Retinal pigment epithelial cell (primary cell): Measurements from ENCODE around the gene PLPPR2.

Experiments
- DNase-seq: peaks from one replicate; pipeline ENCODE4 v3.0.0-alpha.2; 2010; ENCODE audit warnings: low read depth
- H3K4me3 ChIP-seq: 2 replicates; pipeline ENCODE4 v1.5.1; 2011; ENCODE audit warnings: mild to moderate bottlenecking, low read length, control low read depth, moderate library complexity
- TF ChIP-seq, protein P1 (sequence below): conservative IDR thresholded peaks from 2 replicates; pipeline ENCODE4 v1.5.1; 2011; ENCODE audit warnings: low read depth, low read length, control low read depth, inconsistent platforms

The PLPPR2 gene

DNA sequence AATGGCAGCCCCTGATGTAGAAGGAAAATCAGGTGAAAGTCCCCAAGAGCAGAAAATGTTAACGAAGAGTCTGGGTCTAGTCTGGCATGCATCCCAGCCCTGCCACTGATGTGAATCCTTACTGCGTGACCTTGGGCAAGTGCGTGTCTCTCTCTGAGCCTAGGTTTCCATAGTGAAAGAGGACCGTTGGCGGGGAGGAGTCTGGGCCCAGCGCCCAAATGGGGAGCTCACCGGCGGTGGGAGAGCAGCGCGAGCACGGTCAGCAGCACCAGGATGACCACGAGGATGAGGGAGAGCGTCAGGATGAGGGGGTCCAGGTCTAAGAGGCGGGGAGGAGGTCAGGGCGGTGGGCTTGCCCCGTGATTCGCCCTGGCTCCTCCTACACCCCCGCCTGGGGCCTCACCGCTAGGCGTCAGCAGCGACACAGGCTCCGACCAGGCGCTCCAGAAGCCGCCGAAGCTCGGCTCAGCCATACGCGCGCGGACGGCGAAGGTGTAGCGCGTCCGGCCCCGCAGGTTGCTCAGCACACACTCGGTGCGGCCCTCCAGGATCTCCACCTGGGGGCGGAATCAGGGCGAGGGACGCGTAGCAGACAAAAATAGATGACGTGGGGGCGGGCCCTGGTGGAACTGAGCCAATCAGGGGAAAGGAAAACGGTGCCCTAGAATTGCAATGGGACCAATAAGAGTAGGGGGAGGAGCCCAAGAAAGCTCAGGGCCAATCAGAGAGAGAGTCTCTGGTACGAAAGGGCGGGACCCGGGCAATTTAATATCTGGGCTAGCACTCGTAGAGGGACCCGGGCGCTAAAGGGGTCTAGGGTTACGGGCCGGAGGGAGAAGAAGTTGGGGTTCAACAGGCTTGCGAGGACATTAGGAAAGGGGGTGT, 25.7 kb downstream of the PLPPR2 start:
- DNase-seq: peak; percentile 84
- H3K4me3 ChIP-seq: peak overlapping the region; percentile 62
- TF ChIP-seq, protein P1, sequence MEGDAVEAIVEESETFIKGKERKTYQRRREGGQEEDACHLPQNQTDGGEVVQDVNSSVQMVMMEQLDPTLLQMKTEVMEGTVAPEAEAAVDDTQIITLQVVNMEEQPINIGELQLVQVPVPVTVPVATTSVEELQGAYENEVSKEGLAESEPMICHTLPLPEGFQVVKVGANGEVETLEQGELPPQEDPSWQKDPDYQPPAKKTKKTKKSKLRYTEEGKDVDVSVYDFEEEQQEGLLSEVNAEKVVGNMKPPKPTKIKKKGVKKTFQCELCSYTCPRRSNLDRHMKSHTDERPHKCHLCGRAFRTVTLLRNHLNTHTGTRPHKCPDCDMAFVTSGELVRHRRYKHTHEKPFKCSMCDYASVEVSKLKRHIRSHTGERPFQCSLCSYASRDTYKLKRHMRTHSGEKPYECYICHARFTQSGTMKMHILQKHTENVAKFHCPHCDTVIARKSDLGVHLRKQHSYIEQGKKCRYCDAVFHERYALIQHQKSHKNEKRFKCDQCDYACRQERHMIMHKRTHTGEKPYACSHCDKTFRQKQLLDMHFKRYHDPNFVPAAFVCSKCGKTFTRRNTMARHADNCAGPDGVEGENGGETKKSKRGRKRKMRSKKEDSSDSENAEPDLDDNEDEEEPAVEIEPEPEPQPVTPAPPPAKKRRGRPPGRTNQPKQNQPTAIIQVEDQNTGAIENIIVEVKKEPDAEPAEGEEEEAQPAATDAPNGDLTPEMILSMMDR: peak; percentile 66

DNA sequence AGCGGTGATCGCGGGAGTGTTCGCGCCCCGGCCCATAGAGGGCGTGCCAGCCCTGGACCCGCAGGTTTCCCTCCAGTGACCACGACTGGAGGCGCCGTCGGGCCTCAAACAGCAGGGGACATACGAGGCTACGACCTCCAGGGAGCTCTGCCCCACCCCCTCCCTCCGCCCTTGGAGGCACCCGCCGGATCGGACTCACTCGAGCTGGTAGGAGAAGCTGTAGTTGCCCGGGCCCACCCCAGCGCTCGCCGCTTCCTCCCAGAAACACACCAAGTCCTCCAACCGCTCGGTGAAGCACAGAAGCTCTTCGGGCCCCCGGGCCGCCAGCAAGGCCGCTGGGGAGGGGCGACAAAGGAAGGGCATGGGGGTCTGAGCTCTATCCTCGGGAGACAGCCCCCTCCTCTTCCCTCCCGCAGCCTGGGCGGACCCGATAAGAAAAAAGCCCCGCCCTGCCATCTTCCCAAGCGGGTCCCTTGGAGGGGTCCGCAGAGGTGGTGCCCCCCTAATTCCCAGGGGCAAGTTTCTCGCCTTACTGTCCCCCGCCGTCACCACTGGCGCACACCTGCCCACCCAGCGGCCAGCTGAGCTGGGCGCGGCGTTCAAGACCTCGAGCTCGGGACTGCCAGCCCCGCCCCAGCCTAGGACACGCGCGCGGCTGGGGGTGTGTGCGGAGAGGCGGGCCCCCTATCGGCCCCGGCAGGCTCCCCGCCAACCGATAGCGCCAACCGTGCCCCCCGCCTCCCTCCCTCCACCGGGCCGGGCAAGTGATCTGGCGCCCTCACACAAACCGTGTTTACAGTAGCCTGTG, 27.9 kb downstream of the PLPPR2 start:
- DNase-seq: no peak
- H3K4me3 ChIP-seq: peak overlapping the region; percentile 29
- TF ChIP-seq, protein P1: peak; percentile 74

DNA sequence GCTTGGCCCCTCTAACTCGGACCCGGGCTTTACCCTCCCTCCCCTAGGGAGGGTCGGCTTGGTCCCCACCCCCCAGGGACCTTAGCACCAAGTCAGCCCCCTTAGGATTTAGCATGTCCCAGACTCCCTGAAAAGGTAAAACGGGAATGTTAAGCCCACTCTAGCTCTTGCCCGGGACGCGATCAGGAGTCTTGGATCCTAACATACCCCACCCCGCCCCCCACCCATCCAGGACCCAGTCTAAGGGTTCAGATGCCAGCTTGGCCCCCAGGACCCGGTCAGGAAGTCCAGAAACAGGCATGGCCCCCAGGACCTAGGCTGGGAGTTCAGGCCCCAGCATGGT, 28.4 kb downstream of the PLPPR2 start:
- no peak for DNase-seq
- peak overlapping the region; percentile 29 for H3K4me3 ChIP-seq
- TF ChIP-seq, protein P1: no peak

DNA sequence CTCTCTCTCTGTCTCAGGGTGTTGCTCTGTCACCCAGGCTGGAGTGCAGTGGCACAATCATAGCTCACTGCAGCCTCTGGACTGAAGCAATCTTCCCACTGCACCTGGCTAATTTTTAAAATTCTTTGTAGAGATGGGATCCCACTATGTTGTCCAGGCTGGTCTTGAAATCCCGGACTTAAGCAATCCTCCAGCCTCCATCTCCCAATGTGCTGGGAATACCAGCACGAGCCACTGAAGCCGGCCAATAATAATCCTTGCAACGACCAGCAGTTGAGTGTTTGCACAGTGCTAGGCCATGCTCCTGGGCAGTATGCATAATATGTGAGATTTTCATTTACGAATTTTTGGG, 29.5 kb downstream of the PLPPR2 start:
- H3K4me3 ChIP-seq: no peak overlapping the region
- DNase-seq: no peak
- TF ChIP-seq, protein P1: no peak

DNA sequence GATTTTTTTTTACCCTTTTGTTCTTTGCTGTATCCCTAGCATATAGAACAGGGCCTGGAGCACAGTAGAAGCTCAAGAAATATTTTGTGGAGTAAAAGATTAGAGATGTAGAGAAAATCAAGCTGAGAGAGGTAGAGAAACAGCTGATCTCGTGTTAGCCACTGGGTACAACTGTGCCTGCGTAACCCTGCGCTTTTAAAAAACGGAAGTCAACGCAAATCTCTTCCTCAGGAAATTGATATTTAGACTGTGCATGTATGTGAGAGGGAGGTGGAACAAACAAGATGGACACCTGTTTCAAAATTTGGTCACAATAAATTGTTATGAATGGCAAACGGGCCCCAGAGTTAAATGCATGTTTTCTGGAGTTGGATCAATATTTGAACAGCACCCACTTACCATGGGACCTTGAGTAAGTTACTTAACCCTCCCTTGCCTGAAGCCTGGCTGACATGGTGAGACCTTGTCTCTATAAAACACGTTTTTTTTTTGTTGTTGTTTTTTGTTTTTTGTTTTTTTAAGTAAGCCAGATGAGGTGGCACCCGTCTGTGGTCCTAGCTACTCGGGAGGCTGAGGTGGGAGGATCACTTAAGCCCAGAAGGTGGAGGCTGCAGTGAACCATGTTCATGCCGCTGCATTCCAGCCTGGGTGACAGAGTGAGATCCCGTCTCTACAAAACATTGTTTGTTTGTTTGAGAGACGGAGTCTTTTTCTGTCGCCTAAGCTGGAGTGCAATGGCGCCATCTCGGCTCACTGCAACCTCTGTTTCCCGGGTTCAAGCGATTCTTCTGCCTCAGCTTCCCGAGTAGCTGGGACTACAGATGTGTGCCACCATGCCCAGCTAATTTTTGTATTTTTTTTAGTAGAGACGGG, 32.2 kb downstream of the PLPPR2 start:
- DNase-seq: no peak
- TF ChIP-seq, protein P1: no peak
- no peak overlapping the region for H3K4me3 ChIP-seq

DNA sequence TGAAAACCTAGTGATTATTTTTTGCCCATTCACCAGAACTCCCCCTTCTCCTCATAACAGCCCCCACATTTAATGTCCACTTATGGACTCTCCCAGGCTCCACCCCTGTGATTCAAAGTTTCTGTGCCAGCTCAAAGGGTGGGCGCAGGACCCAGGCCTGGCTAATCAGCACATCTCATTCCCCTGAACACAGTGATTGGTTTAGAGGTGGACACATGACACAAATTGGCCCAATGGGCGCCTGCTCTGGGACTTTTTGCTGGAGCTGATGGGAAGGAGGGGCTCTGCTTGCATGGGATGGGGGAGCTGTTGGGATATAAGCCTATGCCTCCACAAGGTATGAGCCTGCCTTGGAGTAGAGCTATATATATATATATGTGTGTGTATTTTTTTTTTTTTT, 35.1 kb downstream of the PLPPR2 start:
- DNase-seq: no peak
- TF ChIP-seq, protein P1: no peak
- no peak overlapping the region for H3K4me3 ChIP-seq
